GM10847 (cell line): ENCODE measurements around the gene RND2.

Experiments used
- POLR2A ChIP-seq: IDR thresholded peaks from 2 replicates; pipeline ENCODE4 v1.6.1; 2011; ENCODE audit not compliant: insufficient read length; ENCODE audit errors: extremely low read depth

RND2 gene

DNA sequence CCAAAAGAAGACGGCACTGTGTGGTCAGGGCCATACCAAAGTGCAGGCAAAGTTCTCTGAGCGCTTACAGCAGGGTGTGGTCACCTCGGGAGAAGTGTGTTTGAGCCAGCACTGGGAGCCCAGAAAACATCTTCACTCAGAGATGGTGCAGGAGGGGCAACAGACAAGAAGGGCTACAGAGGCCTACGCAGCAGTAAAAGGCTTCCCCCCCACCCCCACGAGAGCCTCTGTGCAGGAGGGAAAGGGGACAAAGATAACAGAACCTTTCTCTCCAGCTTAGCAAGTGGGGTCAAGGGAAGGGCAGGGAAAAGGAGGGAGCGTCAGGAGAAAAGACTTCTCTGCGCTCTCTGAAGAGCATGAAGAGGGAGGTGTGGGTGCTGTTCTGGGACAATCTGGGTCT lies 5.6 kb upstream of the RND2 start:
- no peak for TF ChIP-seq POLR2A

GRCh38 chr17:43020030-43020621 lies 4.9 kb upstream of the RND2 start:
- no peak for TF ChIP-seq POLR2A

DNA sequence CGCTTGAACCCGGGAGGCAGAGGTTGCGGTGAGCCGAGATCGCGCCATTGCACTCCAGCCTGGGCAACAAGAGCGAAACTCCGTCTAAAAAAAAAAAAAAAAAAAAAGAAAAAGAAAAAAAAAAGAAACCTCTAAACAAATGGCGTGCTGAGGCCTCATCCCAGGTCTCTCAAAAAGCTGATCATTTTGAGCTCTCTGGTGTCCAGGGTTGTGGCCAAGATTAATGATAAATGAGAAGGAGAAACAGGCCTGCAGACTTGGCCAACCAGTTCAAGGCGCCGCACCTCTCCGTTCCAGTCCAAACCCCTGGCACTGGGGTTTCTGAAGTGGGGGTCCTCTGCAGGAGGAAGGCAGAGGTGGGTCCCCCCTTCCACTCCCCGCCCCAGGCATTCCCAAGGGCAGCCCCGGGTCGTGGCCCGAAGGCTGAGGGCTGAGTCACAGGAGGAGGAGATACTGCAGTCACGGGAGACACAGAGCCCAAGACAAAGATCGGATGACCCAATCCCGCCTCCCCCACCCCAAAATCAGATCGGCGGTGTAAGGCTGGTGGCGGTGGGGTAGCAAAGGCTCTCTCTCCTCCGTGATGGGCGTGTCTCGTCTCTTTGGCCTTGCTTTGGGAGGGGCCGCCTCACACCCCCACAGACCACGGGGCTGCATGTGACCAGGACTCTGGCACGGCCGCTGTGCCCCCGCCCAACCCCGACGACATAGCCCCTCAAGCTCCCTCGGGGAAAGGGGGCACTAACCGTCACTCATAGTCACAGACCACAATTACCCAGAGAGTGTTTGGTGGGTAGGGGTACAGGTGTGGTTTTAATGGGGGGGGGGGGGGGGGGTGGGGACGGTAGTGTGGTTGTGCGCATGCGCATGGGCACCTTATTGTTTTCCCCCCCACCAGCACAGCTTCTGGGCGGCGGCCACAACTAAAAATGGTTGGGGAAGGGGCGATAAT lies 4.0 kb upstream of the RND2 start:
- TF ChIP-seq POLR2A, result no peak

DNA sequence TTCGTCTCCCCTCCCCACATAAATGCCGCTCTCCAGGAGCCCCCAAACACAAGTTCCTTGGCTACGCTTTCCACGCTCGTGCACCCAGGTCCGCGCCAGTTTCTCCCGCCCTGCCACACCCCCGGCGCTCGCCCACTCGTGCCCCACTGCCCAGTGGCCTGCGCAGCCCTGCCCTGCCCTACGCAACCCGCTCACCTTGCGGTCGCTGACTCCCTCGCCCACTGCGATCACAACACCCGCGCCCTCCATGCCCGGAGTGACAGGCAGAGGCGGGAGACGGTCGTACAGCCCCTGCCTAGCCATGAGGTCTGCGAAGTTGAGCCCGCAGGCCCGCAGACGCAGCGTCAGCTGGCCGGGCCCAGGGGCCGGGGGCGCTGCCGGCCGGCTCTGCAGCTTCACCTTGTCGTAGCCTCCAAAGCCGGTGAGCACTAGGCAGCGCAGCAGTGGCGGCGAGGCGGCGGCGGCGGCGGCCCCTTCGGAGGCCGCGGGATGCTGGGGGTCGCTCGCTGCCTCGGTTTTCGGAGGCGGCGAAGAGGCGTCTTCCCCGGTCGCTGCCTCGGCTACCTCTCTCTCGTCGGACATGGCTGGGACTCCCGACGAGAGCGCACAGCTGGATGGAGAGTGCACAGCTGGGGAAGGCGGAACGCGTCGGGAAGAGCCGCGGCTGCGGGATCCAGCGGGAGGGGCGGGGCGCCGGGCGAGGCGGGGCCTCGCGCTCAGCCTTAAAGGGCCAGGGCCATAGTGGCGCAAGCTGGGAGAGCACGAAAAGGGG lies 3.1 kb upstream of the RND2 start, which contains the start of gene VAT1:
TSS of gene VAT1 (minus strand) at position 645 of the 772 bp plus-strand sequence. CDS start at position 582, 63 bp downstream.
- no peak for TF ChIP-seq POLR2A

- TF ChIP-seq POLR2A, result no peak
Observed at GRCh38 chr17:43025290-43025657, 243 bp downstream of the RND2 start.

DNA sequence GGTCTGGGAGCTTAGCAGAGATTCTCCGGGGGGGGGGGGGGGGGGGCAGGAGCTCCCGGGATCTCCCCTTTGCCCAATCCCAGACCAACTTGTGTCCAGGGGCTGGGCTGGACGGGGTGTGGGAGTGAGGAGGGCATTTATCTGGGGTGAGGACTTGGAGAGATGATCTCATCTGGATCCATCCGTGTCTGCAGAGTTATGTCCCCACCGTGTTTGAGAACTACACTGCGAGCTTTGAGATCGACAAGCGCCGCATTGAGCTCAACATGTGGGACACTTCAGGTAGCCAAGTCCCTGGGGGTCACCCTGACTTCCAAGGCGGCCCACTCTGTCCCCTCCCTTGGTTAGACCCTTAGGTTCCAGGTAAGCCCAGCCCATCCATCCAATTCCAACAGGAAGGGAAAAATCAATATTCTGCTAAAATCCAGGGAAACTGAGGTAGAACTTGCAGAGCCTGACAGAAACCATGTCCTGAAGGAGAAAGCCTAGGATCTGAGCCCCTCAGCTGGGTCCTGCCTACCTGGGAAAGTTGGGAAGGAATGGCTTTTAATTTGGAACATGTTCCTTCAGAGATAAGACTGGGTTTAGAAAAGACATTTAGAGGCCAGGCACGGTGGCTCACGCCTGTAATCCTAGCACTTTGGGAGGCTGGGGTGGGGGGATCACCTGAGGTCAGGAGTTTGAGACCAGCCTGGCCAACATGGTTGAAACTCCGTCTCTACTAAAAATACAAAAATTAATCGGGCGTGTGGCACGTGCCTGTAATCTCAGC lies 921 bp downstream of the RND2 start:
- TF ChIP-seq POLR2A, result no peak

- TF ChIP-seq POLR2A, result no peak
Observed at GRCh38 chr17:43026595-43026994, 1.6 kb downstream of the RND2 start.

GRCh38 chr17:43027091-43028032 lies 2.3 kb downstream of the RND2 start:
- no peak for TF ChIP-seq POLR2A

GRCh38 chr17:43028221-43028861 lies 3.3 kb downstream of the RND2 start:
- TF ChIP-seq POLR2A, result no peak

- TF ChIP-seq POLR2A, result no peak
Observed at GRCh38 chr17:43030137-43030767, 5.2 kb downstream of the RND2 start.

GRCh38 chr17:43031666-43032065 lies 6.6 kb downstream of the RND2 start:
- no peak for TF ChIP-seq POLR2A

DNA sequence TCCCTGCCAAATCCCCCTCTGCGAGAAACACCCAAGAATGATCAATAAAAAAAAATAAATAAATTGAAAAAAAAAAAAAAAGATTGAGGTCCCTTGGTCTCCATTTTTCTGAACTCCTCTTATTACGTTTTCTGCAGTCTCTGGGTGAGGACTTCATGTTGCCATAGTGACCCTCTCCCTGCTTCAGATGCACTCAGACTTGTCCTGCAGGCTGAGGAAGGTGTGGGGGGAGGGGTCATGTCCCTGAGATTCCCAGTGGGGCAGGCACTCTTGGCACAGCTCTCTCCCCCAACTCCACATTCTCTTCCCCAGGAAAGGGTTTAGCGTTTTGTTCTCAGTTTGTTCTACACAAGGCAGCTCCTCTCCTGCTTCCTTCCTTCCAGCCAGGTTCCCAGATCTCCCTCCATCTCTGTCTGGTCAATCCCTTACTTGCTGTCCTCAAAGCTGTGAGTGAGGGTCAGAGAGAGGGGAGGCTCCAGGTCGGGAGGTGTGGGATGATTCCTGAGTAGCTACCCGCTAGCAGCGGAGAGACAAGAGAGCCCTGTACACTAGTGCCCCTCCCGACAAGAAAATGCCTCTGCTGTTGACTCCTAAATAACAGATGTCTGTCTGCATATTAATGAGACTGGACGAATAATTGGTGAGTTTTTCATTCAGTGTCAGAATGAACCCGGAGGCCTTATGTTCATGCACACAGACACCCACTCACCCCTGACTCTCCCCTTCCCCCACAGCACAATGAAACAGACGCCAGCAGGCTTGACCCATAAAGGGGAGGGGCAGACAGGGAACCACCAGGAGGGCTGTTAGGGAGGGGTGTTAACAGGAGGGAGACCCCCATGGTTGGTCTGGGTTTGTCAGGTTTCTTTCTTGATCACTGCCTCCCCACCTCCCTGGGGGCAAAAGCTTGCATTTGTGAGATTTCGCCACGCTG lies 9.2 kb downstream of the RND2 start:
- TF ChIP-seq POLR2A, result no peak

DNA sequence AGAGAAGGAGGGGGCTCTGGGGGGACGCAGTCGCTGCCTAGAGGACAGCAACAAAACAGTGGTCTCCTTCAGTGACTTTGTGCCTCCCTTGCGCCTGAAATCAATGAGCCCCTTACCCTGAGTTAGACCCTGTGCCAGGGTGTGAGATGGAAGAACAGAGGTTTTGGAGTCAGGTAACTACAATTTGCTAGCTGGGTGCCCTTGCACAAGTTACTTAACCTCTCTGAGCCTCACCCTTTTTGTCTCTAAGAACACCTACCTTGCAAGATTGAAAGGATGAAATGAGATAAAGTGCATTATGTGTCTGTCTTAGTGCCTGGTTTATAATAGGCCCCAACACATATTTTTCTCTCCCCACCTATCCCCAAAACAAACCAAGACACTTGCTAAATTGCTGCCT lies 9.9 kb downstream of the RND2 start:
- no peak for TF ChIP-seq POLR2A
